ENCODE results near the gene BTBD18. TPM values are rescaled to one million over a fixed set of nuclear protein-coding genes. Genes with fewer than 3 reads are reported as not detected.

BTBD18 gene
- total and polyA plus RNA-seq, 4 donors: 0.13 TPM; not detected in 3

DNA sequence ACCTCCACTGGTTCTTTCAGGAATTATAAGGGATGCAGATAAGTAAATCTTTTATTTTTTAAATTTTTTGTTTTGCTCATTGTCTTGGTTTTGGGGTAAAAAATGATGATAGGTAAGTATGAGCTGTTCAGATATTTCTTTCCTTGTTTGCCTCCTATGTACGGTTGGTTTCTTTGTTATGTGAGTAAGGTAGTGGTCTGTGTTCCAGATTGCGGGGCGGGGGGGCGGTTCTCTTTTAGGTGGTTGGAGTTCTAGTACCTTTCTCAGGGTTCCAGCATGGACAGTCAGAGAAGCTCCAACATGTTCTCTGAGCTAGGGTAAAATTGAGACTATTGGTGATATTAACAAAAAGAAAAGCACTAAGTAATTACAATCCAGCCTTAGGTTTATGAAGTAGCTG lies 12.4 kb upstream of the BTBD18 start (continued):
- TF ChIP-seq NR2F2 (IDR thresholded peaks at IDR 0.05): no peak

DNA sequence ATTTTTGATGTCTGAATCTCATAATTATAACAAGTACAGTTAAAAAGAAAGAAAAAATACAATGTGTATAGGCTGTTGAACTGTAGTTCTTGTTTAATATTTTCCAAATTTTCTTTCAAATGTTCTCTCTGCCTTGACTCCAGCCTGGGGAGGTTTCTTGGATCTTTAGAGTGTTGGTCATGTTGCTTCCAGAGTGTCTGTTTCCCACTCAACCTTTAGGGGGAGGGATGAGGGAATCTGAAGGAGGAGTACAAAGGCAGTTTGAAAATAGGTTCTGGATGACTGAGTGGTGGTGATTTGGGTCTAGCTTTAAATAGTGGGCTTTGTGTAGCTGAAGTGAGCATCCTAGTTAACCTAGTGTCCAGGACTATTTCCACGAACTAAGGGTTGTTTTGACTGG lies 11.9 kb upstream of the BTBD18 start:
- peak overlapping the region; percentile 95 to 100 for H3K9ac ChIP-seq (ENCODE audit: low read depth in 1 of 2, low read length in 2 of 2)

GRCh38 chr11:57762235-57762861 lies 10.7 kb upstream of the BTBD18 start:
- Histone ChIP-seq H3K27me3 (ENCODE audit: control insufficient read depth in 4 of 4, insufficient read depth in 4 of 4, low read length in 3 of 4) (no peaks in the 10 kb centered on the region), H3K27ac (ENCODE audit: low read depth in 1 of 2, low read length in 2 of 2) (peak overlapping the region; percentile 88 to 97), H3K4me1 (ENCODE audit: control insufficient read depth in 4 of 4, insufficient read depth in 4 of 4, low read length in 3 of 4) (peaks cover 2 to 36% (median 28%) of the 10 kb centered on the region in 4 donors), H3K9me3 (ENCODE audit: control insufficient read depth in 4 of 4, low read length in 3 of 4) (no peaks in the 10 kb centered on the region), H3K9ac (ENCODE audit: low read depth in 1 of 2, low read length in 2 of 2) (peak overlapping the region; percentile 95 to 100), H3K4me3 (ENCODE audit: low read depth in 1 of 3, low read length in 3 of 3) (peak overlapping the region; percentile 74 to 95 (median 91)), H3K36me3 (ENCODE audit: control insufficient read depth in 4 of 4, insufficient read depth in 3 of 4, low read depth in 1 of 4, low read length in 3 of 4) (no peaks in the 10 kb centered on the region)
- TF ChIP-seq, protein P1, sequence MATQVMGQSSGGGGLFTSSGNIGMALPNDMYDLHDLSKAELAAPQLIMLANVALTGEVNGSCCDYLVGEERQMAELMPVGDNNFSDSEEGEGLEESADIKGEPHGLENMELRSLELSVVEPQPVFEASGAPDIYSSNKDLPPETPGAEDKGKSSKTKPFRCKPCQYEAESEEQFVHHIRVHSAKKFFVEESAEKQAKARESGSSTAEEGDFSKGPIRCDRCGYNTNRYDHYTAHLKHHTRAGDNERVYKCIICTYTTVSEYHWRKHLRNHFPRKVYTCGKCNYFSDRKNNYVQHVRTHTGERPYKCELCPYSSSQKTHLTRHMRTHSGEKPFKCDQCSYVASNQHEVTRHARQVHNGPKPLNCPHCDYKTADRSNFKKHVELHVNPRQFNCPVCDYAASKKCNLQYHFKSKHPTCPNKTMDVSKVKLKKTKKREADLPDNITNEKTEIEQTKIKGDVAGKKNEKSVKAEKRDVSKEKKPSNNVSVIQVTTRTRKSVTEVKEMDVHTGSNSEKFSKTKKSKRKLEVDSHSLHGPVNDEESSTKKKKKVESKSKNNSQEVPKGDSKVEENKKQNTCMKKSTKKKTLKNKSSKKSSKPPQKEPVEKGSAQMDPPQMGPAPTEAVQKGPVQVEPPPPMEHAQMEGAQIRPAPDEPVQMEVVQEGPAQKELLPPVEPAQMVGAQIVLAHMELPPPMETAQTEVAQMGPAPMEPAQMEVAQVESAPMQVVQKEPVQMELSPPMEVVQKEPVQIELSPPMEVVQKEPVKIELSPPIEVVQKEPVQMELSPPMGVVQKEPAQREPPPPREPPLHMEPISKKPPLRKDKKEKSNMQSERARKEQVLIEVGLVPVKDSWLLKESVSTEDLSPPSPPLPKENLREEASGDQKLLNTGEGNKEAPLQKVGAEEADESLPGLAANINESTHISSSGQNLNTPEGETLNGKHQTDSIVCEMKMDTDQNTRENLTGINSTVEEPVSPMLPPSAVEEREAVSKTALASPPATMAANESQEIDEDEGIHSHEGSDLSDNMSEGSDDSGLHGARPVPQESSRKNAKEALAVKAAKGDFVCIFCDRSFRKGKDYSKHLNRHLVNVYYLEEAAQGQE (IDR thresholded peaks at IDR 0.05): no peak
- TF ChIP-seq RAD21 (IDR thresholded peaks at IDR 0.05) (peak in 1 of 2 donors; percentile 13), YY1 (IDR thresholded peaks at IDR 0.05) (no peak)
- WGBS: 4% methylated on average over 9 of the region's 9 CpGs
- DNase-seq (ENCODE audit: low spot score): no peak

More for the DNA sequence above, 11.9 kb upstream of the BTBD18 start:
- Histone ChIP-seq H3K27ac (ENCODE audit: low read depth in 1 of 2, low read length in 2 of 2) (peak overlapping the region in 1 of 2 donors; percentile 2), H3K27me3 (ENCODE audit: control insufficient read depth in 4 of 4, insufficient read depth in 4 of 4, low read length in 3 of 4) (no peaks in the 10 kb centered on the region), H3K36me3 (ENCODE audit: control insufficient read depth in 4 of 4, insufficient read depth in 3 of 4, low read depth in 1 of 4, low read length in 3 of 4) (no peaks in the 10 kb centered on the region), H3K4me3 (ENCODE audit: low read depth in 1 of 3, low read length in 3 of 3) (peak overlapping the region; percentile 74 to 95 (median 91)), H3K4me1 (ENCODE audit: control insufficient read depth in 4 of 4, insufficient read depth in 4 of 4, low read length in 3 of 4) (peaks cover 5 to 37% (median 28%) of the 10 kb centered on the region in 4 donors), H3K9me3 (ENCODE audit: control insufficient read depth in 4 of 4, low read length in 3 of 4) (no peaks in the 10 kb centered on the region)
- 8% methylated on average over 1 of the region's 1 CpG for WGBS
- TF ChIP-seq RAD21 (IDR thresholded peaks at IDR 0.05) (peak in 1 of 2 donors; percentile 50), CTCF (IDR thresholded peaks at IDR 0.05; ENCODE audit: low read depth, low read length, missing input control) (peak; percentile 15), HNF4A (conservative IDR thresholded peaks at IDR 0.05) (no peak), RXRA (IDR thresholded peaks at IDR 0.05) (no peak), SP1 (IDR thresholded peaks at IDR 0.05) (no peak)
- no peak for DNase-seq (ENCODE audit: low spot score)
